ENCODE data around the gene SAMD4A.

The SAMD4A gene

GRCh38 chr14:54566410-54567223 is at the start of gene SAMD4A:
SAMD4A (plus strand) TSS chr14:54567128; CDS start chr14:54567917, 789 bp downstream.
- peak; percentile 62 to 65 for DNase-seq

- no peak for DNase-seq
These were observed 42.5 kb upstream of the SAMD4A start for GRCh38 chr14:54524410-54524809.

DNA sequence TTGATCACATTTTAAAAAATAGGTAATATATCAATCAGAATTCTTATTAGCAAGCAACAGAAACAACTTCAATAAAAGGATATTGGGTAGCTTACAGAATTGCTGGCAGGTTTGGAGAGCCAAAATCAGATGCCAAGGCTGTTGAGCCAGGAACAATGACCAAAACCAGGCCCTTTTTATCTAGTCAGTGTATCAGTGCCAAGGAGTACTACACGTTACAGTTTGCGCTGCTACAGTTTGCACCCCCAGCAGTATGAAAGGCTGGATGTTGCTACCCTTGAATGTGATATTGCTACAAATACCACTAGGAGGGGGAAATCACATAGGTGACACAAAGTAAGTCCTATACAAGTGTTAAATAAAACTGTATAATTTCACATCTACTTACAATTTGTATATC is 38.0 kb upstream of the SAMD4A start:
- no peak for DNase-seq

- DNase-seq, result no peak
These were observed 37.1 kb upstream of the SAMD4A start for GRCh38 chr14:54529811-54530210.

- no peak for DNase-seq
These were observed 34.6 kb upstream of the SAMD4A start for GRCh38 chr14:54532111-54533012.

DNA sequence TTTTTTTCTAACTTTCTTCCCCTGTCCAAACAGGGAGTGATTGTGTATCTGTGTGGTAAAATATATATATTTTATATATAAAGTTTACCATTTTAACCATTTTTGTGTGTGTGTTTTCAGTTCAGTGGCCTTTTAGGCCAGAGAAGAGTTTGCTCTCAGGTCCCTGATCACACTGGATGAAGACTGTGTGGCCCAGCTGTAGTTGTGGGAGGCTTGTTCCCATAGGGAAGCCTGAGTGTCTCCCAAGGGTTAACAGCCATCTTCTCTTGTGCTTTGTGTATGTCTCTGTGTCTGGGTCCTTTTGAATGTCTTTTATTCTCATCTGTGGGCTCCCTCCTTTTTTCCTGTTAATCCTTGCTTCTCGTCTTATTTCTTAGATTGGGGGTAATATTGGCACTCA is 33.8 kb upstream of the SAMD4A start:
- no peak for DNase-seq

- DNase-seq, result no peak
These were observed 31.8 kb upstream of the SAMD4A start for GRCh38 chr14:54535126-54535525.

GRCh38 chr14:54535646-54536045 is 31.3 kb upstream of the SAMD4A start:
- no peak for DNase-seq

DNA sequence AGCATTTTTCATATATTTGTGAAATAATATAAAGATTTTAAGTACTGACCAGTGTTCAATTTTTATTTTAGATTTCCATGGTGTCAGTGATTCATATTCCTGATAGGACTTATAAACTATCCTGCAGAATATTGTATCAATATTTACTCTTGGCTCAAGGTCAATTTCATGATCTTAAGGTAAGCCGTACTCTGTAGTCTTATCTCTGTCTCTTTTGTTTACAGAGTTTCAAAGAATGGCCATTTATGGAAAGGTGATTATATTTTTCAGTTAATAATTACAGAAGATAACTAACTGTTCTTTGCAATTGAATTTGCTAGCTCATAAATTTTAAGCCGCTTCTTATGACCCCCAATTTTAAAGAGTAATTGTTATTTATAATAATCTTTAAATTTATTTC is 29.3 kb upstream of the SAMD4A start:
- no peak for DNase-seq

DNA sequence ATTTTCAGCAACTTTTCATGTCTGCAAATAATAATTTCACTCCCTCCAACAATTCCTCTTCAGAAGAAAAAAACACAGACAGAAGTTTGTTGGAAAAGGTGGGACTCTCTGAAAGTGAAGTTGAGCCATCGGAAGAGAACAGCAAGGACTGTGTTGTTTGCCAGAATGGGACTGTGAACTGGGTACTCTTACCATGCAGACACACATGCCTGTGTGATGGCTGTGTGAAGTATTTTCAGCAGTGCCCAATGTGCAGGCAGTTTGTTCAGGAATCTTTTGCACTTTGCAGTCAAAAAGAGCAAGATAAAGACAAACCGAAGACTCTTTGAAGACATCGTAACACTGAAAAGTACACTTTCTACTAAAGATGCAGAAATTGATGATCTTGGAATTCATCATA is 28.9 kb upstream of the SAMD4A start:
- DNase-seq, result no peak

DNA sequence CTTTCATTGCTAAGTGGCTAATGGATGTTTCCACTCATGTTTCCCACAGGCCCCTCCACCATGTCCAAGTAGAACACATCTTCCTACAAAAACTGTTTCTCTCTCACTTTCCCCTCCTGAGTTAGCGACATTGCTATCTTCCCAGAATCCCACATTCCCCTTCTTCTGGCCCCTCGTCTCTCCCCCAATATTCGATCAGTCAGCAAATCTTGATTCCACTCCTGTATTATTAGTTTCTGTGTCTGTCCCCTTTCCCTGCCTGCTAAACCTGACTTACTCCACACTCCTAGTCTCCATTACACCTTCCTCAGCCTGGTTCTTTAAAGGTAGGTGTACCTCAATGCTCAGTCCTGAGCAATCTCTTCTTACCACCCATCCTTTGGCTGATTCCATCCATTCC is 19.3 kb upstream of the SAMD4A start:
- DNase-seq, result no peak

GRCh38 chr14:54548491-54548890 is 18.4 kb upstream of the SAMD4A start:
- DNase-seq, result no peak

DNA sequence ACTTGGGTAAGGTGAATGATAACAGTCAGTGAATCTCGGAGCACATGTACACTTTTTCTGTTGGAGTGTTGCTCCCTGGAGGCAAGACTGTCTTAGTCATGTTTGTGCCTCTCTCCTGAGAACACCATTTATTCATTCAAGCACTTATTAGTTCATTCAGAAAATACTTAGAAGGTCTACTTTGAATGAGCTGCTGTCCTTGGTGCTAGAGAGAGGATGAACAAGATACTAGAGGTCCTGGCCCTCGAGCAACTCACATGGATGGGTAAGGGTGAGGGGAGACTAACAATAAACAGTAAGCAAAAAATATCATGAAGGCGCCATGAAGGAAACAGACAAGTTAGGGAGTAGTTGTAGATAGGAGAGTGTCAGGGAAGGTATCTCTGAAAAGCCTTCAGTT is 17.1 kb upstream of the SAMD4A start:
- DNase-seq, result no peak

DNA sequence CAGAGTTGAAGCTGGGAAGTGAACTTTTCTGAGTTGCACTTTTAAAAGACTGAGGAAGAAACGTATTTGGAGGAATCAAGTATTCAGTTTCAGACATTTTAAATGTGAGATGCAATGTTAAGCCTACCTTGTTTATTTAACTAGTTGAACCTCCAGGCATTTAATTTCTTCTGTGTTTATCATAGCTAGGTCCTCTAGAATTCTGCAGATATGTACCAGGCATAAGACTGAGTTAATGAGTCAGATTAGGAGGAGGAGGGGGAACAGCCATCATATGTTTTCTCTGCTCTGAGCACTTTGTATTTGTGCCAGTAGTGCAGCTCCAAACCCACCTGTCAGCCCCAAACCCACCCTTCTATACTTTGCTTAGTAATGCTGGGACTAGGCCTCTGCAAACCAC is 16.4 kb upstream of the SAMD4A start:
- DNase-seq, result no peak

- DNase-seq, result no peak
These were observed 12.5 kb upstream of the SAMD4A start for GRCh38 chr14:54554401-54554800.

GRCh38 chr14:54555651-54556050 is 11.3 kb upstream of the SAMD4A start:
- DNase-seq, result no peak

DNA sequence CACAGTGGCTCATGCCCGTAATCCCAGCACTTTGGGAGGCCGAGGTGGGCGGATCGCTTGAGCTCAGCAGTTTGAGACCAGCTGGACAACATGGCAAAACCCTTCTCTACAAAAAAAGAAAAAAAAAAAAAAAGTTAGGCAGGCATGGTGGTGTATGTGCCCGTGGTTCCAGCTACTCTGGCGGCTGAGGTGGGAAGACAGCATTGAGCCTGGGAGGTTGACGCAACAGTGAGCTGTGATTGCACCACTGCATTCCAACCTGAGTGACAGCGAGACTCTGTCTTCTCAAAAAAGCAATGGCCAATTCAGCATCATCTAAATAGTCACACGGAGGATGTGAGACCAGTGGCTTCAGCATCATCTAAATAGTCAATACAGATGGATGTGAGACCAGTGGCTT is 10.4 kb upstream of the SAMD4A start:
- DNase-seq, result no peak

DNA sequence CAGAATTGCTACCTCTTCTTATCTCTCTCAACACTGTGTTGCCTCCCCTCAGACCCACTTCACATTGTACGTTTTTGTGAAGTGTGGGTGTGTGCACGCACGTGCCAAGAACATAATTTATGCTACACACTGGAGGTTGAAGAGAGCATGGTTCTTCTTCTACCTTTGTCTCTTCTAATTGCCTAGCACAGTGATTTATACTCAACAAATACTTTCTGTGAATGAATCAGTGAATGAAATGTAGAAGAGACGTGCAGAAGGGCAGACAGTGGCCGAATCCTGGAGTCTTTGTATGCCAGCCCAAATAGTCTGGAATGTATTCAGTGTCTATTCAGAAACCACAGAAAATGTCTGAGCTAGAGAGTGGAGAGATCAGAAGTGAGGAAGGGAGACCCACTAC is 4.6 kb upstream of the SAMD4A start:
- no peak for DNase-seq

DNA sequence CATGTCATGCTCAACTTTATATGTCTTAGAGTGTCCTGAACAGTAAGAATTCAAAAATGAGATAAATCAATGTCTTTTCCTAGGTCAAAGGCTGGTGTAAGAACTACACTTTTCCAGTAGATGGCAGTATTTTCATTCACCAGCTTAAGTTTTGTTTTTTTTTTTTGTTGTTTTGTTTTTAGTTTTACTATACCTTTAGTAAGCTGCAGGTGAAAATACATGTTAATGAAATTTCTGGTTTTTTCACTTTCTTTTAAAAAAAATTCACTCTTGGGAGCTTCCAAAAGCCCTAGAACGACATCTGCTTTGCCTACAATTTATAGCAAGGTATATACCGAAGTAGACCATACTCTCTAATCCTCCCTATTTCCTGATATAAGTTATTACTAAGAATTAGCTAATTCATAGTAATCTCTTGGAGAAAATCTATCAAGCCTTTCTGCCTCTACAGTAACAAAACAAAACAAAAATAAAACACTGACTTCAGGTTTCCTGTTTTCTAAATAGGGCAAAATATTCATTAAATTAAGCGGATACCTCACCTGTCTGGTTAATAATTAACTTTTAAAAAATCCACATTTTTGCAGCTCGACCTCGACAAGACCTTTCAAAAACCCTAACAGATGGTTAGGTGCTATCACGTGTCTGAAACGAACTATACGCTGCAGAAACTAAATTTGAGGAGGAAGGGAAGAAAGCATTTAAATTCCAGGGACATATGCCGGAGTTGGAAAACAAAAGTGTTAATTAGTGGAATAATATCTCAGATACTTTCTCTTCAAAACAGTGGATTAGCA is 2.7 kb upstream of the SAMD4A start:
- no peak for DNase-seq

- peak; percentile 50 to 54 for DNase-seq
These were observed 1.8 kb upstream of the SAMD4A start for GRCh38 chr14:54564868-54565784.

- DNase-seq, result peak; percentile 82 to 84
These were observed 1.0 kb upstream of the SAMD4A start for GRCh38 chr14:54565785-54566409.

DNA sequence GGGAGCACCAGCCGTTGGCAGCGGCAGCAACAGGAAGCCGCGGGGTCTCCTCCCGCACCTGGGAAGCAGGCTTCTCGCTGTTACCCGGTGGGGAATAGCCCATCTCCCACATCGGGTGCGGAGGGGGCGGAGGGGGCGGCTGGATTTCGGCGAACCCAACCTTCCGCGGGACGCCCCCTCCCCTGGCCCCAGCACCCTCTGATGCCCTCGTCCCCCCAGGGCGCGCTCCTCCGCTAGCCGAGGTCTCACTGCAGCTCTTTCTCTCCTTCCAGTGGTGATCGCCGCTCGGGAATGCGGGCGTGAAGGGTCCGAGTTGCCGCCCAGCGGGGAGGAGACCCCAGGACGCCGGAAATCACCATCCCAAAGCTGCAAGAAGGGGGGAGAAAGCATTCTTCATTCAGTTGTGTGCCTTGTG is 303 bp downstream of the SAMD4A start:
- DNase-seq, result no peak
